Measurements from ENCODE around the gene UNG.

GRCh38 chr12:109056891-109057290 is 40.5 kb upstream of the UNG start:
- TF ChIP-seq CTCF (conservative IDR thresholded peaks at IDR 0.05; ENCODE audit: low read depth, low read length): no peak
- TF ChIP-seq POLR2A (IDR thresholded peaks at IDR 0.05; ENCODE audit: low read depth, low read length): no peak
- no peak for TF ChIP-seq MXI1 (IDR thresholded peaks at IDR 0.05; ENCODE audit: borderline replicate concordance, low read depth, low read length)
- no peak for TF ChIP-seq USF2 (IDR thresholded peaks at IDR 0.05; ENCODE audit: low read depth, low read length)
- no peak for TF ChIP-seq MAFK (IDR thresholded peaks at IDR 0.05; ENCODE audit: low read depth, low read length)
- TF ChIP-seq SMC3 (IDR thresholded peaks at IDR 0.05; ENCODE audit: low read depth, low read length): no peak
- TF ChIP-seq FOS (IDR thresholded peaks at IDR 0.05; ENCODE audit: low read depth, low read length): no peak
- no peak for TF ChIP-seq RCOR1 (IDR thresholded peaks at IDR 0.05; ENCODE audit: insufficient replicate concordance, low read length)
- TF ChIP-seq CEBPB (IDR thresholded peaks at IDR 0.05; ENCODE audit: low read depth, low read length): no peak
- no peak for TF ChIP-seq RAD21 (IDR thresholded peaks at IDR 0.05; ENCODE audit: low read length)
- no peak for TF ChIP-seq MAZ (IDR thresholded peaks at IDR 0.05; ENCODE audit: borderline replicate concordance, low read depth, low read length)
- no peak for TF ChIP-seq RFX5 (IDR thresholded peaks at IDR 0.05; ENCODE audit: low read depth, low read length)
- TF ChIP-seq ELK1 (IDR thresholded peaks at IDR 0.05; ENCODE audit: borderline replicate concordance, low read depth, low read length): no peak
